Motor neuron (in vitro differentiated cells): ENCODE results near the gene VPS50. TPM values are rescaled to one million over a fixed set of nuclear protein-coding genes. Genes with fewer than 3 reads are reported as not detected.
"Not testable (repeated sequence)": the region's sequence is repeated elsewhere in the genome, so short reads cannot be mapped to it uniquely, and the experiment has no call there.

Experiments
- ATAC-seq, 8 experiments: fragments of 200-7000 bp; cut with Tn5 transposase; replicated peaks in 6 of 8; 2 replicates each; pipeline ENCODE4 v1.8.0; 2021; ENCODE audit warnings: mild to moderate bottlenecking in 8 of 8, moderate library complexity in 8 of 8
- H3K27ac ChIP-seq, 2 donors: fragments of 250-450 bp; sonication (Bioruptor Pico); 2 replicates each; pipeline ENCODE4 v1.9.0; 2021; ENCODE audit warnings: antibody characterized with exemption in 2 of 2, mild to moderate bottlenecking in 2 of 2, moderate library complexity in 1 of 2
- H3K4me1 ChIP-seq, 2 donors: fragments of 250-450 bp; sonication (Bioruptor Pico); replicated peaks in 1 of 2; 2 replicates each; pipeline ENCODE4 v1.6.1; 2021; ENCODE audit warnings: antibody characterized with exemption in 2 of 2, mild to moderate bottlenecking in 2 of 2, moderate library complexity in 1 of 2
- H3K4me3 ChIP-seq, 5 donors: fragments of 250-450 bp; sonication (Bioruptor Pico); 2 replicates each; pipeline ENCODE4 v1.9.0; 2021; ENCODE audit warnings: antibody characterized with exemption in 5 of 5, mild to moderate bottlenecking in 5 of 5, moderate library complexity in 4 of 5
- WGBS, 10 experiments: fragments of 450-650 bp; shearing (Covaris generic); methylation state at CpG; one replicate each; pipeline ENCODE4 v1.0.0; 2022; 5-methylcytosine and 5-hydroxymethylcytosine counted together
- in situ Hi-C, 9 experiments: fragments of 400-800 bp; cut with MboI; loops; one replicate each; pipeline ENCODE4 v1.15.0; 2021; ENCODE audit warnings: low sequenced_read_pairs in 9 of 9, low pct_unique_long_range_greater_than_20kb in 2 of 9; ENCODE audit not compliant: unreplicated experiment in 9 of 9
- total RNA-seq, 8 experiments: library from RNA; unstranded; fragments of 300-600 nt; gene quantifications; 2 replicates each; pipeline versions ENCODE4 v1.2.3 to v1.2.4, GENCODE V29; 2022

VPS50 gene
- total RNA-seq, 8 experiments from 2014 or later: 17.5 to 28.7 (median 21.3) TPM

- H3K27ac ChIP-seq: no peak overlapping the region
- no peak for ATAC-seq
- no peak overlapping the region for H3K4me3 ChIP-seq
- WGBS, 10 experiments: 81 to 96% (median 93%) methylated on average over 3 to 4 of the region's 4 CpGs
- in situ Hi-C loops: no loop called here
- no peaks in the 10 kb centered on the region for H3K4me1 ChIP-seq
These were observed 78.2 kb downstream of the VPS50 start for GRCh38 chr7:93310346-93310745.

GRCh38 chr7:93314449-93314848, 82.3 kb downstream of the VPS50 start:
- ATAC-seq: no peak
- in situ Hi-C loops: no loop called here
- Histone ChIP-seq H3K4me3 (no peak overlapping the region), H3K27ac (no peak overlapping the region), H3K4me1 (no peaks in the 10 kb centered on the region)
- WGBS, 10 experiments: 79 to 100% (median 96%) methylated on average over 1 to 3 of the region's 3 CpGs; no CpG with 5 or more reads in 4 of the 10 experiments

DNA sequence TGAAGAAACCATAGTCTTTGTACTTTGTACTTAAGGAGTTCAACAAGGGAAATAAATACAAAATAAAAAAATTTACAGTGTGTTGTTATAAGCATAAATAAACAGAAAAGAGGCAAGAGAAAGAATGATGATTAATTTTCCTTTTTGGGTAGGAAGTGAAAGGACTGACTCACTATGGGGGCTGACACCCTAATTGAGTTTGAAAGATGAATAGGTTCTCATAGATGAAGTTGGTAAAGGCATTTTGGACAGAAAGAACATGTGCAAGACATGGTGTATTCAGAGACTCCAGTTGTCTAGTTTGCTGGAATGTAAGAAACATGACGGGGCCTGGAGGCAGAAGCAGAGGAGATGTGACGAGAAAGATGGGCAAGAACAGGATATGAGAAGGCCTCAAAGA, 83.7 kb downstream of the VPS50 start:
- in situ Hi-C loops: no loop called here
- H3K4me3 ChIP-seq: no peak overlapping the region
- H3K4me1 ChIP-seq: no peaks in the 10 kb centered on the region
- 83 to 100% (median 94%) methylated on average over 1 to 2 of the region's 2 CpGs; no CpG with 5 or more reads in 2 of the 10 experiments for WGBS, 10 experiments
- ATAC-seq: no peak
- H3K27ac ChIP-seq: no peak overlapping the region

DNA sequence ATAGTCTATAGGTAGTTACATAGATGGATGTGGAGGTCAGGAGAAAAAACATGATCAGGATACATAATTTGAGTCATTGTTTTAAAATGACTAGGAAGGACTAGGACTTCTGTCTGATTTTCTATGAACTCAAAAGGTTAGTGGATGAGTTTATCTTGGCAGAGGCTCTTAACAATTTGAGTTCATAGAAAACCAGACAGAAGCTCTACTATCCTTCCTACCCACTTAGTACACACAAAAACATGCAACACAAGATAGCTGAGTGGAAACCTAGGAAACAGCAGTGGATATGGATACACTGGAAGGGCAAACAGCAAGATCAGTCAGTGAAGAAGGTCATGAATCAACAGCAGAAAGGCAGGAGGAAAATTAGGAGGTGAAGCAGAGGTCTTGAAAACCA, 84.6 kb downstream of the VPS50 start:
- no peak overlapping the region for H3K27ac ChIP-seq
- in situ Hi-C loops: no loop called here
- H3K4me1 ChIP-seq: no peaks in the 10 kb centered on the region
- no peak overlapping the region for H3K4me3 ChIP-seq
- ATAC-seq: peak in 2 of 8 experiments; percentile 19 to 92

GRCh38 chr7:93320887-93321286, 88.7 kb downstream of the VPS50 start:
- H3K4me3 ChIP-seq: no peak overlapping the region
- ATAC-seq: peak in 1 of 8 experiments; percentile 89
- in situ Hi-C loops: no loop called here
- H3K27ac ChIP-seq: no peak overlapping the region
- 84 to 100% (median 88%) methylated on average over 1 to 4 of the region's 4 CpGs; no CpG with 5 or more reads in 2 of the 10 experiments for WGBS, 10 experiments
- H3K4me1 ChIP-seq: no peaks in the 10 kb centered on the region

GRCh38 chr7:93326291-93326690, 94.1 kb downstream of the VPS50 start:
- H3K4me3 ChIP-seq, ATAC-seq, H3K4me1 ChIP-seq, in situ Hi-C loops, H3K27ac ChIP-seq: not testable (repeated sequence)
- WGBS, 10 experiments: 82 to 100% (median 100%) methylated on average over 1 of the region's 2 CpGs

- WGBS, 10 experiments: 3 to 100% (median 83%) methylated on average over 1 to 3 of the region's 3 CpGs; no CpG with 5 or more reads in 1 of the 10 experiments
- in situ Hi-C loops: no loop called here
- ATAC-seq: peak in 2 of 8 experiments; percentile 76 to 80
- no peak overlapping the region for H3K4me3 ChIP-seq
- no peak overlapping the region for H3K27ac ChIP-seq
- no peaks in the 10 kb centered on the region for H3K4me1 ChIP-seq
These were observed 95.0 kb downstream of the VPS50 start for GRCh38 chr7:93327006-93327633.

- Histone ChIP-seq H3K27ac (no peak overlapping the region), H3K4me3 (no peak overlapping the region), H3K4me1 (no peaks in the 10 kb centered on the region)
- in situ Hi-C loops: no loop called here
- no peak for ATAC-seq
- 42 to 100% (median 95%) methylated on average over 1 to 3 of the region's 3 CpGs for WGBS, 10 experiments
These were observed 99.5 kb downstream of the VPS50 start for GRCh38 chr7:93331706-93332105.

DNA sequence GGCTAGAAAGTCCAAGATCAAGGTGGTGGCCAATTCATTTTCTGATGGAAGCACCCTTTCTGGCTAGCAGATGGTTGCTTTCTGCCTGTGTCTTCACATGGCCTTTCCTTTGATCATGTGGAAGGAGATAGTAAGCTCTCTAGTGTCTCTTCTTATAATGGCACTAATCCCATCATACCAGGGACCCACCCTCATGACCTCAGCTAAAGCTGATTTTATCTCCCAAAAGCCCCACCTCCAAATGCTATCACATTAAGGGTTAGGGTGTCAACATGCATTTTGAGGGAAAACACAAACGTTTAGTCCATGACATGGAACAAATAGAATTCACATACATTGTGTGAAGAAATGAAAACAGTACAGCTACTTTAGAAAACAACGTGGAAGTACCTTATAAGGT, 100.0 kb downstream of the VPS50 start:
- no peak overlapping the region for H3K27ac ChIP-seq
- H3K4me1 ChIP-seq: no peaks in the 10 kb centered on the region
- WGBS, 10 experiments: 50 to 100% (median 92%) methylated on average over 1 to 2 of the region's 2 CpGs; no CpG with 5 or more reads in 2 of the 10 experiments
- in situ Hi-C loops: no loop called here
- no peak for ATAC-seq
- H3K4me3 ChIP-seq: no peak overlapping the region

- in situ Hi-C loops: no loop called here
- Histone ChIP-seq H3K4me1 (no peaks in the 10 kb centered on the region), H3K4me3 (no peak overlapping the region), H3K27ac (no peak overlapping the region)
- 21 to 100% (median 55%) methylated on average over 2 of the region's 2 CpGs; no CpG with 5 or more reads in 1 of the 10 experiments for WGBS, 10 experiments
- peak in 1 of 8 experiments; percentile 62 for ATAC-seq
These were observed 104.9 kb downstream of the VPS50 start for GRCh38 chr7:93337052-93337451.

DNA sequence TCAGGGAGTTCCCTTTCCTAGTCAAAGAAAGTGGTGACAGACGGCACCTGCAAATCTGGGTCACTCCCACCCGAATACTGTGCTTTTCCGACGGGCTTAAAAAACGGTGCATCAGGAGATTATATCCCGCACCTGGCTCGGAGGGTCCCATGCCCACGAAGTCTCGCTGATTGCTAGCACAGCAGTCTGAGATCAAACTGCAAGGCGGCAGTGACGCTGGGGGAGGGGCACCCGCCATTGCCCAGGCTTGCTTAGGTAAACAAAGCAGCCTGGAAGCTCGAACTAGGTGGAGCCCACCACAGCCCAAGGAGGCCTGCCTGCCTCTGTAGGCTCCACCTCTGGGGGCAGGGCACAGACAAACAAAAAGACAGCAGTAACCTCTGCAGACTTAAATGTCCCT, 110.0 kb downstream of the VPS50 start:
- H3K4me3 ChIP-seq, H3K4me1 ChIP-seq, H3K27ac ChIP-seq, ATAC-seq, in situ Hi-C loops: not testable (repeated sequence)
- no CpG with 5 or more reads among the region's 13 CpGs for WGBS, 10 experiments

DNA sequence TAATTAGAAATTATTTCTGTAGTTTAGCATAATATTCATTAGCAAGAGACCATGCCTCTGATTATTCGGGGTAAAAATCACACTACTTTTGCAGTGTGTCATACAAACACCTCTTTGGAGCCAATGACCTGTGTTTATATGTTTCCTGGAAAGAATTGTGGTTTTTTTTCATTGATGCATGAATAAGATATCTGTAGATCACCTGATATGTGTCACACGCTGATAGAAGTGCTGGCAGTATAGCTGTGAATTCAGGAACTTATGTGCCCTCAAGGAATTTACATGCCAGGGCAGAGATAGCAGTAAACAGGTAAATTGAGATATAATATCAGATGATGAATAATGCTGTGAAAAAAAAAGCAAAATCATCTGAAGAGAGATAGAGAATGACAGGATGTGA, 118.2 kb downstream of the VPS50 start:
- WGBS, 10 experiments: 88 to 100% (median 100%) methylated on average over 1 to 2 of the region's 2 CpGs; no CpG with 5 or more reads in 1 of the 10 experiments
- no peak overlapping the region for H3K27ac ChIP-seq
- in situ Hi-C loops: no loop called here
- H3K4me3 ChIP-seq: no peak overlapping the region
- ATAC-seq: no peak
- H3K4me1 ChIP-seq: no peaks in the 10 kb centered on the region

DNA sequence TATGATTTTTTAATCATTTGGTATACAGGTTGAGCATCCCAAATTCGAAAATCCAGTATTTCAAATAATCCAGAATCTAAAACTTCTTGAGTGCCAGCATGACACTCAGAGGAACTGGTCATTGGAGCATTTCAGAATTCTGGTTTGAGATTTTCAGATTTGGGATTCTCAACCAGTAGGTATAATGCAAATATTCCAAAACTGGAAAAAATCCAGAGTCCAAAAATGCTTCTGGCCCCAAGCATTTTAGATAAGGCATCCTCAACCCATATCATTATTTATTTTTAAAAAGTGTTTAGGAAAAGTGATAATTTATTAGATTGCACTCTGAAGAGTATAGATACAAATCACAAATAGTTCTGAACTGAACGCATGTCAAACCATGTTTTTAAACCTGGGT, 120.7 kb downstream of the VPS50 start:
- in situ Hi-C loops: no loop called here
- WGBS, 10 experiments: 56 to 100% (median 90%) methylated on average over 1 to 2 of the region's 2 CpGs
- H3K27ac ChIP-seq: no peak overlapping the region
- H3K4me3 ChIP-seq: no peak overlapping the region
- no peak for ATAC-seq
- no peaks in the 10 kb centered on the region for H3K4me1 ChIP-seq

DNA sequence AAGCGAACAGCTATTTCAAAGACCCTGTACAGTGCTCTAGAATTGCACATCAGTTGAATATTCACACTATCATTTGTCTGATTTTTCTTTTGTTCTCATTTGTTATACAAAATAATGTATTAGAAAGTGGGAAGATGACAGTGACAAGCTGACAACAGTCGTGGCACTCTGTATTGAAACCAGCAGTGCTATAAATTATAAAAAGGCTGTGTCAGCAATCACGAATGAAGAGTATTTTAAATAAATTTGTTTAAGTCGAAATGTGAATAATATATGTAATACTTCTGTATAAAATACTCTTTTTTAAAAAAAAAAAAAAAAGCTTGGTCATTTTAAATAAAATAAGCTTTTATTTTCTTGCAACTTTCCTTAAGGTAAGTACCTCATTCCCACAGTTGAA, 122.6 kb downstream of the VPS50 start:
- Histone ChIP-seq H3K4me3 (no peak overlapping the region), H3K27ac (no peak overlapping the region), H3K4me1 (no peaks in the 10 kb centered on the region)
- 44 to 100% (median 77%) methylated on average over 3 to 4 of the region's 4 CpGs for WGBS, 10 experiments
- ATAC-seq: no peak
- in situ Hi-C loops: no loop called here
